Right forelimb (tissue), 1 donor: Measurements from ENCODE around the gene ALOX5AP.

Source experiments
- DNase-seq: peaks from one replicate; pipeline ENCODE4 v3.0.0-alpha.2; 2018

Gene ALOX5AP

DNA sequence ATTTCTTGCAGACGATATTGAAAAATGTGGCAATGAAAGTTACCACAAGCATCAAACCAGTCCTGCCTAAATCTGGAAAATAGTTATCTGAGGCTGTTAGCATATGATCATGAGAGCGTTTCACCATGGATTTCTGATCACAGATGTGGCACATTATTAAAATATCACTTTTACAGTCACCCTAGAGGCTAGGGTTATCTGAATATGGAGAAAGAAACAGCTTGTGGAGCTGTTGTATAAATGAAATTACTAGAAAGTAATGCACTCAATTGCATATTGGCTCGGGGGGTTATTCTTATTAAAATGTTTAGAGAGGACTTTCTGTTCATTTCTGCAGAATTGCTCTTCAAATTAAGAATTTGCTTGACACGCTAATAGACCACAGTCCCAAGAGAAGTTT, 35.6 kb downstream of the ALOX5AP start:
- DNase-seq, result no peak

DNA sequence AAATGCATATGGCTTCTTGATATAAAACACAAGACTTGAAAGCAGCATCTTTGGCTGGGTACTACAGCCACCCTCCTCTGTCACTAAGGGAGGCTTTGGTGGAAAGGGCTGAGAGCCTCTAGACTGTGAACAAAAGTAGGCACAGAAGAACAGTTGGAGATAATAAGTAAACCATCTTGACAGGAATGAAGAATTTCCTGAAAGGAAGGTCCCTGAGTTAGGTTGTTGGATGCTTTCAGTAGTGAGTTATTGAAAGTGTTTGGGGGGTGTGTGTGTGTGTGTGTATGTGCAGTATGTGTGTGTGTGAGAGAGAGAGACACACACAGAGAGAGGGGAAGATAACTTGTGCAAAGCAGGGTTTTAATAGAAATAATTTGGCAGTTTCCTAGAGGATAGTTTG, 38.2 kb downstream of the ALOX5AP start:
- DNase-seq, result no peak

DNA sequence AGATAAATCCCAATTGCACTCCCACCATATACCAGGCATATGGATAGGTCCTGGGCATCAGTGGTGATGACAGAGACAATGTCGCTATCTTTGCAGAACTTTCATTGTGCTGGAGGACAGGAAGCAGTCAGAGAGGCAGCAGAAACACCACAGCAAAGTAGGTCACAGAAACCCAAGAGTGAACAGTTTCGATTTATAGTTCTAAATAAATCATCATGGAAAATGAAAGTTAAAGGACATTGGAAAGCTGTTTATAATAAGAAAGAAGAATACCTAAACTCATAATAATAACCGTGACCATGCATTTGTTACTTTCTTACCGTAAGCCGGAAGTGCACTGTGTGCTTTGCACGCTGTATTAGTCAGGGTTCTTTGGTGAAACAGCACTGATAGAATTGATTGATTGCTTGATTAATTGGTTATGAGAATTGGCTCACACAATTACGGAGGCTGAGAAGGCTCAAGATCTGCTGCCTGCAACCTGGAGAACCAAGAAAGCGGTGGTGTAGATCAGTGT, 38.9 kb downstream of the ALOX5AP start:
- no peak for DNase-seq

DNA sequence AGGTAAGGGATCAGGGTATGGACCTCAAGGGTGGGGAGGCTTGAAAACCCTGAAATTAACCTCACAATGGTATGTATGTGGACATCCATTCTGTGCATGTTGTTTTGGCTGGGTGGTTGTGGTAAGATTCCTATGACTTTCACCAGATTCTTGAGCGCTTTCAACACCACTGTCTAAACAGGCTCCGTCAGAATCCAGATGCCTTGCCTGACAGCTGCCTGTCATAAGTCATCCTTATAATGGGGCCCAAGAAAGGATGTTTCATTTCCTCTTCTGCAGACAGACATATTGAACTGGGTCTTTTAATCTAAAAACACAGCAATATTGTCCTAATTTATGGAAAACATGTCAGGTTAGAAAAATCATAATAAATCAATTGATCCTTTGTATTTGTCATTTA, 41.3 kb downstream of the ALOX5AP start:
- DNase-seq, result no peak

DNA sequence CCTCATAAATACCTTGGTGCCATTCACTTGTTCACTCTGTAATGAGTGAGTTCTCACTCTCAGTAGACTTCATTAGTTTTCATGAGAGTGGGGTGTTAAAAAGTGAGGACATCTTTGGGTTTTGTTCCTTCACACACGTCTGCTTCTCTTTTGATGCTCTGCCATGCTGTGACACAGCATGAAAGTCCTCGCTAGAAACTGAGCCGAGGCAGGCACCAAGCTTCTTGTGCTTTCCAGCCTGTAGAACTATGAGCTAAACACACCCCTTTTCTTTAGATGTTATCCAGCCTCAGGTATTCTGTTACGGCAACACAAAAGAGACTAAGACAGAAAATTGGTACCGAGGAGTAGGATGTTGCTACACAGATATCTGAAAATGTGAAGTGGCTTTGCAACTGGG, 43.7 kb downstream of the ALOX5AP start:
- DNase-seq, result no peak

DNA sequence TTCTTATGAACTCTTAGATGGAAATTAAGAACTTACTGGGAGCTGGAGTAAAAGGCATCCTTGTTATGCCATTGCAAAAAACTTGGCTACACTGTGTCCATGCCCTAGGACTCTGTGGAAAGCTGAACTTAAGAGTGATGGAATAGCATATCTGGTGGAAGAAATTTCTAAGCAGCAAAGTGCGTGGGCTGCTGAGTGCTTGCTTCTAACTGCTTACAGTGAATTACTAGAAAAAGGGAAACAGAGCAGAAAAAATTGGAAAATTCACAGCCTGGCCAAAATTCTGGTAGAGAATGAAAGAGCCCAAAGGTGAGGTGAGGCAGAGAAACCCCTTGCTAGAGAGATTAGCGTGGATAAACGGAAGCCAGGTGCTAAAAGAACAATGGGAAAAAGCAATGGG, 44.3 kb downstream of the ALOX5AP start:
- no peak for DNase-seq

DNA sequence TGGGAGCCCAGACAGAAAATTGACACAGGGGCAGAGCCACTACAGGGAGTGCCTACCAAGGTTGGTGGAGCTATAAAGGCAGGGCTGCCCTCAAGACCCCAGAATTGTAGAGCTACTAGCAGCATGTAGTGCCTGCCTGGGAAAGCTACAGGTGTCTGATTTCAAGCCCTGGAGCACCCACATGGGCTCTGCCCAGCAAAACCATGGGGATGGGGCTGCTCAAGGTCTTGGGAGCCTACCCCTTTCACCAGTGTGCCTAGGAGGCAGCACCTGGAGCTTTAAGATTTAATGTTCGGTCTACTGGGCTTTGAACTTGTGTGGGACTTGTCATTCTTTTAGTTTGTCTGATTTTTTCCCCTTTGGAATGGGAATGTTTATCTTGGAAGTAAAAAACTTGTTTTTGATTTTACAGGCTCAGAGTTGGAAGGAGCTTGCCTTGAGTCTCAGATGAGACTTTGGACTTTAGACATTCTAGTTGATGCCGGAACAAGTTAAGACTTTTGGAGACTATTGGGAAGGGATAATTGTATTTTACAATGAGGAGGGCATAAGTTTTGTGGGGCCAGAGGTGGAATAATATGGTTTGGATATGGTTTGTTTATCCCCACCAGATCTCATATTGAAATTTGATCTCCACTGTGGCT, 45.1 kb downstream of the ALOX5AP start:
- no peak for DNase-seq

DNA sequence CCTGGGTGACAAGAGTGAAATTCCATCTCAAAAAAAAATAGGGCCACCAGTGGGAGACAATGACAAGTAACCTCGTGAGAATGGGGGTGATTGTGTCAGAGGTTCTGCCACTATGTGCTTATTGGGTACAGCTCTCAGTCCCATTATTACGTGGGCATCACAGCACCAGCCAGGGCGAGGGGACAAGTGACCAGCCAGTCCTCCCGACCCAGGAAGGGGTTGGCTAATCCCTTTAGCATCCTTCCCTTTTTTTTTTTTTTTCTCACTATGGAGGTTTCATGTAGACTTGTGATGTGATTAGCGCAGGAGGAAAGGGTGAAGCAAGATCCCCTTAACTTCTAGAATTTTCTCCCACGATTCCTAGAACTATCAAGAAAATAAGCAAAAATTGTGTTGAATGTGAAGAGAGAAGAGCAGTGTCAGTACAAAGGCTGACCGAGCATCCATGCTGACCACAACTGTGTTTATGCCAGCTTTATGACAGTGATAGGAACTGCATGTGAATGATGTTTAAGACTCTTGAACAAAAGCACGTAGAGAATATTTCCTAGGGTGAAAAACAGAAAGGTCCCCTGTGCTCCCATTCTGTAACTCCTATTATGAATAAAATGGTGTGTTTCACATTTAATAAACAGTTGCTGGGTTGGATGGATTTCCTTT, 50.0 kb downstream of the ALOX5AP start:
- no peak for DNase-seq

DNA sequence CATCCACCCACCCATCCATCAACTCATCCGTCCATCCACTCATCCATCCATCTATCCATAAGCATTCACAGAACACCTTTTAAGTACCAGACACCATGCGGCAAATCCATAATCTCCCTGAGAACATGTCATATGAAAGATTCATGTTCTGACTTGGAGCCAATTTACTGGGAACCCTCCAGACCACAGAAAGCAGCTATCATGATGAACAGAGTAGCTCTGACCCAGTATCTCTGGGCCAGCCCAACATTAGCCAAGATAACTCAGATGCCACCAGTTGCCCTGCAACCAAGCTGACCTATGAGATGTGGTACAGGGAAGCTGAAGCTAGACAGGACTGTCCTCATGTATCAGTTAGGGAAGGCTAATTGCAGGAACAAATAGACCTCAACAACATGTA, 51.3 kb downstream of the ALOX5AP start:
- DNase-seq, result no peak

DNA sequence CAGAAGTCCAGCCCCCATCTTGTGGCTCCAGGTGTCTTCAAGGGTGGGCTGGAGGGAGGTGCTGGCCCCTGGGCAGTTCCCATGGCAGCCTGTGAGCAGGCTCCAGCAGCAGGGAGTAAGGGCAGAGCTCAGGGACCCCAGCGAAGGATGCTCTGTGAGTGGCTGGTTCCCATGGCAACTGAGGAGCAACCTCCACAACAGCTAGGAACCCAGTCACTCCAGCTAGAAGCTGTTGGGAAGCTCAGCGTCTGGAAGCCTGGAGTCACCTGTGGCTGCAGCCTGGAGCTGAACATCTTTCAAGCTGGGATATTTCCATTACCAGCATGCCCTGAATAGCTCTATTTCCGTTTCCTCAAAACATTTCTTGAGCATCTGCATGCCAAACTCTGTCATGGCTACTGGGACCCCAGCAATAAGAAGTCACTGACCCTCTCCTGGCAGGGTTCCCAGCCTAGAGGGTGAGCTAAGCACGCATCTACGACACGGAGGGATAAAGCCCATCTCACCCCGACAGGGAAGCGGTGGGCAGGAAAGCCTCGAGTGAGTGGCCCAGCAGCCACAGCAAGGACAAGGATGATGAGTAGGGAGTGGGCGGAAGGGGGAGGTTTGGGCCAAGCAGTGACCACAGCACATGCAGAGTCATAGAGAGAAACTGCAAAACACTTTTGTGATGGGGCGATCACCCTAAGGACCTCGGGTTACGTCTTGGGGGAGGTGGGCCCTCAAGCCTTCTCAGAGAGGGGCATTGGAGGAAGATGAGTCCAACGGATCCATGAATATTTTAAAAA, 52.6 kb downstream of the ALOX5AP start:
- DNase-seq, result no peak

DNA sequence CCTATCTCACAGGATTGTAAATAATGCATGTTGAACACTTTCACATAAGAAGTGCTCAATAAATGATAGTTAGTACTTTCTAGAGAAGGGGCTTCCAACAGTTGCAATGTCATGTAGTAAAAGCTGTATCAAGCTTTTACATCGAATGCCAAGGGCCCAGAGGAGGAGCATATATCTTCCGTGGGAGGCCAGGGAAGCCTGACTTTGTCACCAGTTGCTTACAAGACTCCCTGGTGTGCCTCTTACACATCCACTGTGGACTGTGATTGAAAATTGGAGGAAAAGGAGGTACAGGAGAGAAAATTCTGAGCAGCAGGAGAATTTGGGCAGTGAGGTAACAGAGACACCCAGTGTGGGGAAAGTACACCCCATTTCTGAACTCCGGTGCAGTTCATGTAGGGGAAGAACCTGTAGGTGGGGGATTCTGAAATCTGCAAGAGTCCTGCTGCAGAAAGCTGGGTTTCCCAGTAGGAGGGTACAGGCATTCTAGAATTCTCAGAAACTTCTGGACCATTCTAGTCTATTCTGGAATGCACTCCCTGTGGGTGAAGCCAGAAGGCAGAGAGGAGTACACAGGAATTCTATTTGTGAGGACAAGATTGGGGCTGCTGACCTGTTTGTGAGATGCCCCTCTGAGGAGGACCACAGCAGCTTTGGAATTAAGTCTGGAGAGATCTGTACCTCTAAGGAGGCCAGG, 54.0 kb downstream of the ALOX5AP start:
- no peak for DNase-seq

DNA sequence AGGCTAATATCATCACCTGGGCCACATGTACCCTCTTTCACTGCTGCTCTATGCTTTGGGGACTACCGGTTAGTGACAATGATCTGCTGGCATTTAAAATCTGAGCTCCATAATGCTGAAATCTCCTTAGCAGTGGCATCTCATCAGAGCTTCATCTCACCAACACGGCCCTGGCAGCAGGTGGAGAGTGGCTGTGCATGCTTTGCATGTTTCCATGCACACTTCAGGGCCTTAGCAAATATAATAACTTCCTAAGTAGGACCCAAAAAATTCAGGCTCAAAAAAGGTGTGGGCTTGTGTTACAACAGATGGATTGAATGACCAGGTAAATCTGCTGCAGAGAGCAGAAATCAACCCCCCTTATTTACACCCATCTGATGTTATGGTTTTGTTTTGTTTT, 55.2 kb downstream of the ALOX5AP start:
- DNase-seq, result no peak

DNA sequence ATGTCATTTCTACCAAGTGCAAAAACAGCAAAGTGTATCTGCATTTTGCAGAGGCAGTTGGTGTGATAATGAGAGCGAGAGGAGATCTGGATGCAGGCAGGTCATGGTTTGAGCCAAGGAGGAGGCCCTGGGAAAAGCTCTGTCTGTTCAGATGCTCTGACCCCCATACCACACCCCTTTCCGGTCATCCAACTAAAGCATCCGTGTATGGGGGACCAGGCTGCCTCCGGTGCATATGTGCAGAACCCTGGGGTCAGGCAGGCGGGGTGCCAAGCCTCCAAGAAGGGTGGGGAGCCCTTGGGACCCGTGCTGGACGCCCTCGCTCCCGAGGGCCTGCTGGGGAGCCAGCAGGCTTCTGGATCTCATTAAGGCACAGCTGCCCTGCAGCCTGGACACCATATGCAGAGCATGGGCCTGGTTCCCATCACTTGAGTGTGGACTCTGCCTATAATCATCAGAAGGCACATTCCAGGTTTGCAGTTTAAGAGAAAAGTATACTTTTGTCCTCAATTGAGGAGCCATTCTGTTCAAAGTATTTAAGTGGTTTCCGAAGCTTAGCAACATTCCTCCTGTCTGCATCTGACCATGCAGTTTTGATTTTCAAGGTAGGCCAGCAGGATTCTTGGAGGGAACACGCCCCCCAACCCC, 56.1 kb downstream of the ALOX5AP start:
- peak; percentile 71 for DNase-seq

DNA sequence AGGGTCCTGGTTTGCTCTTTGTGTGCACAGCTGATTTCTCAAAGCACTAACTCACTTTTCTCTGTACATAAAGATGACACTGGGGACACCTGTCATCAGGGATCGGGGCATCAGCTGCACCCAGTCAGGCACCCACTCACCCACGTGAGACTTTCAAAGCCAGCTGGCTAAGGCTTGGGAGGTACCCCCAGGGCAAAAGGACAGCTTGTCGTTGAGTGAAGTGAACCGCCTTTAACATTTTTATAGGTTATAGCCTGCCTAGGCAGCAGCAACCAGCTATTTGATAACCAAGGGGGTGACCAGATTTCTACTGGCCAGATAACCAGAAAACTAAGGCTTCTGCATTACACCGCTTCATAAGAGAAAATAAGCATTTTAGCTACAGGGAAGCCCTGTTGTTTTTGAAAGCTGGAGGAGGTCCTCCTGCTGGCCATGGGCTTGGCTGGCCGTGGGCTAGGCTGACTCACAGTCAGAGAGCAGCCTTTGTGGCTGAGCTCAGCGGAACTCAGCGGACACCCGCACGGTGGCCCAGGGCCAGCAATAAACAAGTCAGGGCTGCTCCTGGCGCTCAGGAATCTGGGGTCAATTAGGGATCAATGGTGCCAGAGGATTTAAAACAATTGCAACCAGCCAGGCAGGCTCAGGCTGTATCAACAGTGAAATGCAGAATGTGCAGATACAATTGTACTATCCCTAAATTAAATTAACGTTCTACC, 57.1 kb downstream of the ALOX5AP start:
- peak; percentile 74 for DNase-seq

DNA sequence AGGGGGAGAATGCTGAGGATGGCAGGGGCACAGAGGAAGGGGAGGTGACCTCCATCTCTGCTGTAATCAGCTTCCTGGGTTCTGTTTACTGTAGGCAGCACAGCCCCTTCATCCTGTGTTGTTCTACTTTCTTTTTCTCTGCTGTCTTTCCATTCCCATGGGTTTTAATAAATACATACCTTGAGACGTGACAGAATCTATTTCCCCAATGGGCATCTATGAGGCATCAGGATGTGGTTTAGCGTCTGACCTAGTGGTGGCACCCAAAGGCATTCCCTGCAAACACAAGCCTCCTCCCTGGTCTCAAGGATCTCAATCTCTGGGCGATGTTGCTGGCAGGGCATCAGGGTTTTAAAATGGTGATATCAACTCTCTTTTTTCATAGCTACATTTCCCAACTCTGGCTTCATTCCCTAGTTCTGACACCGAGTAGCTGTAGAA, 60.8 kb downstream of the ALOX5AP start:
- DNase-seq, result no peak

DNA sequence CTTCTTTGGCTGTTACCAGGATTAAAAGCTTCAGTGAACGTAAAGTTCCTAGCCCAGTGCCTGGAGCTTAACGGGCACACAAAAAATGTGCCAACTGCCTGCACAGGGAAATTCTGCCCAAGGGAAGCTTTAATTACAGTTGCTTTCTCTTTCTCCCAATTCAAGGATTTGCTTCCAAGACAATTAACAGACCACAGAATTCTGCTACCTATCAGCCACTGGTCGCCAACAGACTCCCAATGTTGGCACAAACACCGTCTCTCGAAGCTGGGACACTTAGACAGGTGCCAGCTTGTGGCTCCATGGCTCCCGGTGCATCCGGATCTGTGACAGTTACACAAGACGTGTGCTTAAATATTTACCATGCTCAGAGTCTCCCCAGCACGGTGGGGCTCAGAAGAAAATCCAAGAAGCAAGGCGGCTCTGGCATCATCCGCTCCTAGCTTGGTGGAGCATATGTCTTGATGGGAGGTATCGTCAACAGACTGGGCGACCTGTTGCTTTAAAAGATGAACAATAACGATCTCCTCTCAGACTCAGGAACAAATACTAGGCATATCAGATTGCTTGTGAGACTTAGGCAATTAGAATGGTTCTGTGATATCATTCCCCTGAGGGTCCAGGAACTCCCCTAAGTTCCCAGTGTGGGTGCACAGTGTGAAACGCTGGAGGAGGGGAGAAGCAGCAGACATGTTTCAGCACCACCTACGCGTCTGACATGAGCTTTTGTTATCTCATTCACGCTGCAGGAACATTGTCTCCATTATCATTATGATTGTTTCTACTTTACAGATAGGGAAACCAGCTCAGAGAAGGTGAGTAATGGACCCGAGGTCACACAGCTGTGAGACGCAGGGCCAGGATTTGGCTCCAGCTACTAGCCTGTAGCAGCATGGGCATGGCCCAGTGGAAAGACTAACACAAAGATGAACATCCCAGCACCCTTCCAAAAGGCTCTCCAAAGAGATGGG, 61.6 kb downstream of the ALOX5AP start:
- no peak for DNase-seq

DNA sequence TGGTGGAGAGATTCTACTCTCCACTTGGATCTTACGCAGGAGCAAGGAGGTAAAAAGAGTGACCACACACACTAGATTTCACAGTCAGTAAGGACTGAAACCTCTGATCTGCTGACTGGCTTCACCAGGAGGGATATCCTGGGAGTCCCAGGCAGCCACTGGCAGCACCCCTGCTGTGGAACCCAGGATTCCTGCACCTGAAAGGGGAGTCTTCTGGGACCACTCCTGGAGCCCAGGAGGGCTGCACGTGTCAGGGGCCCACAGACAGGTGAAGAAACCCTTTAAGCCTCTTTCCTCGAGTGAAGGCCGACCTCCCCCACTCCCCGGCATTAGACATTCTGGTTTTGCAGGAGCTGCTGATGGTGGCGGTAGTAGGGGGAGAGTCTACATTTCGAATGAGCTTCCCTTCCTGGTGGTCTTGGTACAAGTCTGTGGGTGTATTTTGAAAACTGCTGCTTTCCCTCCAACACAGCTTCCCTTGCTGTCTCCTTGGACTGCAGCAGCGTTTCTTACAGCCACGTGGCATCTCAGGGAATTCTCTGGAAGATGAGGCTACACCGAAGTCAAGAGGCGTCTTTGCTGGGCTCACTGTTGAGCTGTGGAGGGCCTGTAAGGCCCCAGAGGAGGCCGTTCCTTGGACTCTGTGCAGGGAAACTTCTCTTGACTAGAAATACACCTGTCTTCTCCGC, 62.6 kb downstream of the ALOX5AP start:
- DNase-seq, result no peak

DNA sequence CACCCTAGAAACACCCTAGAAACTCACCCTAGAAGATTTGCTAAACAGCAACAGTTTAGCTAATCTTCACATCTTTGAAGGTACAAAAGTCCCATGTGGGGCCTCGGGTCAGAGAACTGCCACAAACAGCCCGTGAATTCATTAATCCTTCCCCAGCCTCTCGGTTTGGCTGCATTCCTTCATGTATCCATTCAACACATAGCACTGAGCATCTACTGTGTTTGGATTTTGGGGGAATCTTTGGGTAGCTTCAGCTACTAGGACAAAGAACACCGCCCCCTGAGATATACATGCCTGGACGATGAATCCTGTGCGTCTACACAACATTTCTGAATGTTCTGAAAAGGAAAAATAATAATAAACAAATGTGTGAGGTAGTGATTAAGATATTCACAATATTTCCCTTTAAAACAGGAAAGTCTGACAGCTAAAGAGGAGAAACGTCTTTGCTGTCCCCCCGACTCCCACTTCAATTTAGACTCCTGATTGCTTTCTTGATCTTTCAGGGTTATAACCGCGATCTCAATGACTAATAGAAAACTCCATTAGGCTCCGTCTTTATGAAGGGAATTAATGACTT, 63.5 kb downstream of the ALOX5AP start:
- DNase-seq, result no peak

DNA sequence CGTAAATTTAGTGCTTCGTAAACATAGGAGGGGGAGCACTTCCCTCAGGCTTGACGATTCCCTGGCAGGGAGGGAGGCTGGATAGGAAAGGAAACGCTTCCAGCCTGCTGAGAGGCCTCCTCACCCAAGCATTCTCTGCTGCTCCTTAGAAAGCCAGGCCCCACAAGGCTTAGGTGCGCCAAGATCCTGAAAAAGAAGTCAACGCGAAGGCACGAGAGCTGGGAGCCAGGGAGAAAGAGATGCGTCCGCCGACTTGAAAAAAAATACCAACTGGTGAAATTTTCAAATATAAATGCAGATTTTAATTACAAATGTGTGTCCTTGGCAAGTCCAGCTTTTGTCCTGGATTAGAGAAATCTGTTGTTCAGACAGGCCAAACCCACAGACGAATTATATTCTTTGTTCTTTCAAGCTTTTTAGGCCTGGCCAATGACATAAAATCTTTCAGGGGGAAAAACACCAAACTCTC, 64.0 kb downstream of the ALOX5AP start:
- no peak for DNase-seq

DNA sequence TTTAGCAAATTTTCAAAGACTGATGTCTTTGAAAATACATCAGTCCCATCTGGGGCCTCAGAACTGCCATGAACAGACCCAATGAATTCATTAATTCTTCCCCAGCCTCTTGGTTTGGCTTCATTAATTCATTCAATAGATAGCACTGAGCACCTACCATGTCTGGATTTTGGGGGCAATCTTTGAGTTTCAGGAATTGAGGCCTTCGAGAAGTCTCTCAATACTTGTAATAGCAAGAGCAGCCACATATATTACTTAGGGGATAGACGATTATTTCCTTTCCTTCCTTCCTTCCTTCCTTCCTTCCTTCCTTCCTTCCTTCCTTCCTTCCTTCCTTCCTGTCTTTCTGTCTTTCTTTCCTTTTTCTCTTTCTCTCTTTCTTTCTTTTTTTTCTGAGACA, 64.8 kb downstream of the ALOX5AP start:
- no peak for DNase-seq
